Stimulated activated CD4-positive, alpha-beta T cell treated with anti-CD3 and anti-CD28 coated beads, Interleukin-2, amount 100 ng/mL, for 24 hours (primary cell): ENCODE data around the gene GRM4.
"Not testable (repeated sequence)": the region's sequence is repeated elsewhere in the genome, so short reads cannot be mapped to it uniquely, and the experiment has no call there.

Experiments used
- DNase-seq, 2 donors: peaks; one replicate each; pipeline ENCODE4 v3.0.0-alpha.2; 2020

Gene GRM4

GRCh38 chr6:34059914-34060313 is 86.0 kb downstream of the GRM4 start:
- DNase-seq = no peak

GRCh38 chr6:34059136-34059731 is 86.7 kb downstream of the GRM4 start:
- DNase-seq = no peak

GRCh38 chr6:34057790-34058189 is 88.1 kb downstream of the GRM4 start:
- no peak for DNase-seq

GRCh38 chr6:34057191-34057590 is 88.7 kb downstream of the GRM4 start:
- DNase-seq = no peak

- peak in 1 of 2 donors; percentile 33 for DNase-seq
These were observed 89.4 kb downstream of the GRM4 start for GRCh38 chr6:34056305-34057108.

GRCh38 chr6:34055223-34055933 is 90.5 kb downstream of the GRM4 start:
- peak; percentile 74 to 75 for DNase-seq

GRCh38 chr6:34053721-34054120 is 92.2 kb downstream of the GRM4 start:
- no peak for DNase-seq

GRCh38 chr6:34052918-34053608 is 92.8 kb downstream of the GRM4 start:
- no peak for DNase-seq

- DNase-seq = no peak
These were observed 93.6 kb downstream of the GRM4 start for GRCh38 chr6:34052071-34052825.

- DNase-seq = no peak
These were observed 94.5 kb downstream of the GRM4 start for GRCh38 chr6:34051331-34051919.

- DNase-seq = no peak
These were observed 95.2 kb downstream of the GRM4 start for GRCh38 chr6:34050691-34051090.

GRCh38 chr6:34049395-34050342 is 96.2 kb downstream of the GRM4 start:
- DNase-seq = no peak

GRCh38 chr6:34047913-34048867 is 97.7 kb downstream of the GRM4 start:
- DNase-seq = no peak

GRCh38 chr6:34046617-34047016 is 99.3 kb downstream of the GRM4 start:
- DNase-seq = no peak

GRCh38 chr6:34045771-34046170 is 100.1 kb downstream of the GRM4 start:
- no peak for DNase-seq

- DNase-seq = no peak
These were observed 100.8 kb downstream of the GRM4 start for GRCh38 chr6:34044945-34045595.

- no peak for DNase-seq
These were observed 102.5 kb downstream of the GRM4 start for GRCh38 chr6:34043359-34043758.

GRCh38 chr6:34041998-34042397 is 103.9 kb downstream of the GRM4 start:
- DNase-seq = not testable (repeated sequence)

GRCh38 chr6:34041385-34041784 is 104.5 kb downstream of the GRM4 start:
- no peak for DNase-seq
